GM21528 (cell line): ENCODE data around the gene PPP6R3.
"Not testable (repeated sequence)": the region's sequence is repeated elsewhere in the genome, so short reads cannot be mapped to it uniquely, and the experiment has no call there.

Experiments
- ATAC-seq: cut with Tn5 transposase; IDR thresholded peaks from one replicate; pipeline ENCODE4 v1.9.1; 2021; ENCODE audit warnings: mild to moderate bottlenecking, moderate library complexity; ENCODE audit not compliant: unreplicated experiment, low FRiP score

PPP6R3 gene

GRCh38 chr11:68635883-68636282 lies 175.3 kb downstream of the PPP6R3 start:
- not testable (repeated sequence) for ATAC-seq

- not testable (repeated sequence) for ATAC-seq
Measured at GRCh38 chr11:68639322-68639721, 178.8 kb downstream of the PPP6R3 start.

GRCh38 chr11:68641880-68642279 lies 181.3 kb downstream of the PPP6R3 start:
- ATAC-seq = no peak

GRCh38 chr11:68643585-68643984 lies 183.0 kb downstream of the PPP6R3 start:
- ATAC-seq = no peak

- no peak for ATAC-seq
Measured at GRCh38 chr11:68646832-68647231, 186.3 kb downstream of the PPP6R3 start.

GRCh38 chr11:68649851-68650555 lies 189.5 kb downstream of the PPP6R3 start:
- ATAC-seq = no peak

GRCh38 chr11:68650801-68651200 lies 190.2 kb downstream of the PPP6R3 start:
- ATAC-seq = no peak

GRCh38 chr11:68651208-68651984 lies 190.8 kb downstream of the PPP6R3 start:
- ATAC-seq = no peak

- no peak for ATAC-seq
Measured at GRCh38 chr11:68651985-68652682, 191.6 kb downstream of the PPP6R3 start.

- no peak for ATAC-seq
Measured at GRCh38 chr11:68652683-68653156, 192.2 kb downstream of the PPP6R3 start.

GRCh38 chr11:68653486-68654430 lies 193.2 kb downstream of the PPP6R3 start:
- ATAC-seq = no peak

- ATAC-seq = no peak
Measured at GRCh38 chr11:68654978-68655377, 194.4 kb downstream of the PPP6R3 start.

- no peak for ATAC-seq
Measured at GRCh38 chr11:68655406-68655805, 194.9 kb downstream of the PPP6R3 start.

- ATAC-seq = no peak
Measured at GRCh38 chr11:68655806-68656205, 195.3 kb downstream of the PPP6R3 start.

- no peak for ATAC-seq
Measured at GRCh38 chr11:68657021-68657780, 196.6 kb downstream of the PPP6R3 start.

GRCh38 chr11:68658097-68658496 lies 197.5 kb downstream of the PPP6R3 start:
- no peak for ATAC-seq

GRCh38 chr11:68658661-68659060 lies 198.1 kb downstream of the PPP6R3 start:
- ATAC-seq = no peak

- ATAC-seq = no peak
Measured at GRCh38 chr11:68659158-68659921, 198.8 kb downstream of the PPP6R3 start.
